ENCODE measurements around the gene CACHD1. TPM values are rescaled to one million over a fixed set of nuclear protein-coding genes. Genes with fewer than 3 reads are reported as not detected.

CACHD1 gene
- total RNA-seq: not detected
- 0.09 TPM for total RNA-seq (2013)

GRCh38 chr1:64469977-64470664 lies at the start of gene CACHD1:
Gene CACHD1, plus strand, starts transcription at chr1:64470129. Its CDS starts 616 bp downstream, at chr1:64470745.
- peaks cover 51 to 58% of the 10 kb centered on the region in 2 donors for H3K27me3 Mint-ChIP-seq (ENCODE audit: low read depth in 2 of 2)

GRCh38 chr1:64421377-64421776 lies 48.6 kb upstream of the CACHD1 start:
- no peaks in the 10 kb centered on the region for H3K4me1 ChIP-seq (ENCODE audit: control insufficient read depth, insufficient read depth, low read length)
- H3K27ac ChIP-seq (ENCODE audit: low read length): no peak overlapping the region
- H3K4me3 ChIP-seq (ENCODE audit: low read length): no peak overlapping the region
- Mint-ChIP-seq H3K27me3 (ENCODE audit: low read depth in 2 of 2) (peaks cover 4 to 6% of the 10 kb centered on the region in 2 donors), H3K4me1 (no peaks in the 10 kb centered on the region), H3K36me3 (no peaks in the 10 kb centered on the region), H3K27ac (no peak overlapping the region), H3K9me3 (peaks cover 0 to 2% of the 10 kb centered on the region in 2 donors), H3K4me3 (no peak overlapping the region)
- H3K36me3 ChIP-seq (ENCODE audit: control insufficient read depth, insufficient read depth, low read length): no peaks in the 10 kb centered on the region
- no peaks in the 10 kb centered on the region for H3K27me3 ChIP-seq (ENCODE audit: control insufficient read depth, insufficient read depth, low read length)
- WGBS (ENCODE audit: insufficient coverage): 89% methylated on average over 4 of the region's 4 CpGs
- DNase-seq (no peak), ATAC-seq (no peak)
- H3K9me3 ChIP-seq (ENCODE audit: control insufficient read depth, insufficient read depth, low read length): no peaks in the 10 kb centered on the region
- TF ChIP-seq CTCF (IDR thresholded peaks at IDR 0.05): no peak
- intact Hi-C loops (cut with micrococcal nuclease): no loop called here

More at GRCh38 chr1:64469977-64470664, at the start of gene CACHD1:
- intact Hi-C loops (cut with micrococcal nuclease): no loop called here
- no peaks in the 10 kb centered on the region for H3K36me3 Mint-ChIP-seq
- peaks cover 21% of the 10 kb centered on the region for H3K27me3 ChIP-seq (ENCODE audit: control insufficient read depth, insufficient read depth, low read length)
- H3K4me1 Mint-ChIP-seq: peaks cover 10 to 12% of the 10 kb centered on the region in 2 donors
- H3K9me3 ChIP-seq (ENCODE audit: control insufficient read depth, insufficient read depth, low read length): no peaks in the 10 kb centered on the region
- peak in 2 of 3 donors; percentile 17 to 69 for ATAC-seq
- peaks cover 14% of the 10 kb centered on the region for H3K4me1 ChIP-seq (ENCODE audit: control insufficient read depth, insufficient read depth, low read length)
- H3K4me3 ChIP-seq (ENCODE audit: low read length): no peak within 1 kb of the TSS
- H3K27ac Mint-ChIP-seq: no peak within 1 kb of the TSS
- no peaks in the 10 kb centered on the region for H3K9me3 Mint-ChIP-seq
- peak within 1 kb of the TSS; percentile 58 for H3K4me3 Mint-ChIP-seq
- no peak within 1 kb of the TSS for H3K27ac ChIP-seq (ENCODE audit: low read length)
- no peaks in the 10 kb centered on the region for H3K36me3 ChIP-seq (ENCODE audit: control insufficient read depth, insufficient read depth, low read length)
- no peak for TF ChIP-seq CTCF (IDR thresholded peaks at IDR 0.05)
- DNase-seq: peak in 1 of 2 donors; percentile 82
- whole genome bisulfite sequencing (ENCODE audit: insufficient coverage): under 1% methylated on average over 82 of the region's 82 CpGs

GRCh38 chr1:64423526-64423925 lies 46.4 kb upstream of the CACHD1 start:
- intact Hi-C loops (cut with micrococcal nuclease): no loop called here
- H3K9me3 Mint-ChIP-seq: peaks cover 0 to 2% of the 10 kb centered on the region in 2 donors
- 90% methylated on average over 4 of the region's 4 CpGs for WGBS (ENCODE audit: insufficient coverage)
- H3K9me3 ChIP-seq (ENCODE audit: control insufficient read depth, insufficient read depth, low read length): no peaks in the 10 kb centered on the region
- no peaks in the 10 kb centered on the region for H3K27me3 ChIP-seq (ENCODE audit: control insufficient read depth, insufficient read depth, low read length)
- H3K36me3 ChIP-seq (ENCODE audit: control insufficient read depth, insufficient read depth, low read length): no peaks in the 10 kb centered on the region
- ATAC-seq: no peak
- no peaks in the 10 kb centered on the region for H3K4me1 ChIP-seq (ENCODE audit: control insufficient read depth, insufficient read depth, low read length)
- no peak overlapping the region for H3K4me3 ChIP-seq (ENCODE audit: low read length)
- no peak for TF ChIP-seq CTCF (IDR thresholded peaks at IDR 0.05)
- no peak overlapping the region for H3K27ac Mint-ChIP-seq
- no peak overlapping the region for H3K4me3 Mint-ChIP-seq
- peaks cover 4 to 6% of the 10 kb centered on the region in 2 donors for H3K27me3 Mint-ChIP-seq (ENCODE audit: low read depth in 2 of 2)
- H3K27ac ChIP-seq (ENCODE audit: low read length): no peak overlapping the region
- H3K36me3 Mint-ChIP-seq: no peaks in the 10 kb centered on the region
- no peaks in the 10 kb centered on the region for H3K4me1 Mint-ChIP-seq
- DNase-seq: no peak

GRCh38 chr1:64424412-64424811 lies 45.5 kb upstream of the CACHD1 start:
- Mint-ChIP-seq H3K9me3 (peaks cover 0 to 2% of the 10 kb centered on the region in 2 donors), H3K27ac (no peak overlapping the region), H3K4me3 (no peak overlapping the region), H3K27me3 (ENCODE audit: low read depth in 2 of 2) (peaks cover 4 to 13% of the 10 kb centered on the region in 2 donors), H3K4me1 (no peaks in the 10 kb centered on the region), H3K36me3 (no peaks in the 10 kb centered on the region)
- Histone ChIP-seq H3K27me3 (ENCODE audit: control insufficient read depth, insufficient read depth, low read length) (no peaks in the 10 kb centered on the region), H3K4me1 (ENCODE audit: control insufficient read depth, insufficient read depth, low read length) (no peaks in the 10 kb centered on the region), H3K4me3 (ENCODE audit: low read length) (no peak overlapping the region), H3K36me3 (ENCODE audit: control insufficient read depth, insufficient read depth, low read length) (no peaks in the 10 kb centered on the region), H3K27ac (ENCODE audit: low read length) (no peak overlapping the region), H3K9me3 (ENCODE audit: control insufficient read depth, insufficient read depth, low read length) (no peaks in the 10 kb centered on the region)
- no peak for TF ChIP-seq CTCF (IDR thresholded peaks at IDR 0.05)
- ATAC-seq (no peak), DNase-seq (no peak)
- intact Hi-C loops (cut with micrococcal nuclease): no loop called here
- no CpG with 5 or more reads among the region's 1 CpG for whole genome bisulfite sequencing (ENCODE audit: insufficient coverage)

Measured in natural killer cell (primary cell).